ENCODE data around the gene PDZD4.
A peak's percentile ranks its signal among the peaks of the same experiment; 100 is the strongest.

Gene PDZD4

DNA sequence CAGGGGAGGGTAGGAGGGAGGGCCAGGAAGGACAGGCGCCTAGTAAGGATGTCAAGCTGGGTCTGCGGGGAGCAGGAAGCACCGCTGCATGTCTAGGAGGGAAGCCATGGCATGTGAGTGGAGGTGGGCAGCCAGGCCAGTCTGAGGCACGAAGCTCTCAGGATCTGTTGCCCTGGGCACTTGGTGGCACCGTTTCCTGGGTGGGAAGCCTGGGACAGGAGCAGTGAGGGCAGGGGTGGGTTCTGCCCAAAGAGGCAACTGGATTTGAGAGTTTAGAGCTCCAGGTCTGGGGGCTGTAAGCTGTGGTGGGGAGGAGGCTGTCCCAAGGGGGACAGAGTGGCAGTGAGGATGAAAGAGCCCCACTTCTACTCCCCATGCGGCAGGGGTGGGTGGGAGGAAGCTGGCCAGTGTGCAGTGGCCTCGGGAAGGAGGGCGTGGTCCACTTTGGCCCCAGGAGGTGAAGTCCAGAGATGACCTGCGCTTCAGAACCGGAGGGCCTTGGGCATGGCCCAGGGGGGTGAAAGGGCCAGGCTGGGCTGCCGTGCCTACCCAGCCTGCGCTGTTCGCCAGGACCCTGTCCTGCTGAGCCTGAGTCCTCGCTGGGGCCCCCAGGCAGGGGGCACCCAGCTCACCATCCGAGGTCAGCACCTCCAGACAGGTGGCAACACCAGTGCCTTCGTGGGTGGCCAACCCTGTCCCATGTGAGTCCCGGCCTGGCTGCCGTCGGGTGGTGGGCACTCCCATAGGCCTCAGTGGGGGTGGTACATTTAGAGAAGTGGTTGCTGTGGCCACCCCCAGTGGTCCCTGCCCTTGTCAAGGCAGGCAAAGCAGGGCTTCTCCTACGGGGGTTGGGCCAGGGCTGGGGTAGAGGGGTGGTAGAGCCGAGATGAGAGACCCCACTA, 57.8 kb downstream of the PDZD4 start:
- no peak for DNase-seq (ENCODE audit: low read depth)

DNA sequence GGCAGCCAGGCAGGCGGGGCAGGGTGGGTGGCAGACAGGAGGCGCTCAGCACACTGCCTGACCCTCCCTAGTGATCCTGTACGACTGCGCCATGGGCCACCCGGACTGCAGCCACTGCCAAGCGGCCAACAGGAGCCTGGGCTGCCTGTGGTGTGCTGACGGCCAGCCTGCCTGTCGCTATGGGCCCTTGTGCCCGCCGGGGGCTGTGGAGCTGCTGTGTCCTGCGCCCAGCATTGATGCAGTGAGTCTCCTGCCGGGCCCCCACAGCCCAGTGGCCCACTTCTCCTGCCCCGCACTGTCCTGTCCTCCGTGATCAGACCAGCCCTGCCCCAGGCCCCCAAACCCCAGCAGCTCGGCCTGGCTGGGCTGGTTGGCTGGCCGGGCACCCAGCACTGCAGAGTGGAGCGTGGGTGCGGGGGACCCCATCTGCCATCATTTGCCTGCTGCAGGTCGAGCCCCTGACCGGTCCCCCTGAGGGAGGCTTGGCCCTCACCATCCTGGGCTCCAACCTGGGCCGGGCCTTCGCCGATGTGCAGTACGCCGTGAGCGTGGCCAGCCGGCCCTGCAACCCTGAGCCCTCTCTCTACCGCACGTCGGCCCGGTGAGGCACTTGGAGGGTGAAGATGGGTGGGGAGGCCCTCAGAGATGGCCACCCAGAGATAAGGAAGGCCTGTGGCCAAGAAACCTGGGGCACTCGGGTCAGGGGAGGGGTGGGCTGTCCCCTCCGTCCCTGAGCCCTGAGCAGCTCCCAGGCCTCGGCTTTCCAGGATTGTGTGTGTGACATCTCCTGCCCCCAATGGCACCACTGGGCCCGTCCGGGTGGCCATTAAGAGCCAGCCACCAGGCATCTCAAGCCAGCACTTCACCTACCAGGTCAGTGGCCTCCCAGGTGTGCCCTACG, 58.7 kb downstream of the PDZD4 start:
- no peak for DNase-seq (ENCODE audit: low read depth)

DNA sequence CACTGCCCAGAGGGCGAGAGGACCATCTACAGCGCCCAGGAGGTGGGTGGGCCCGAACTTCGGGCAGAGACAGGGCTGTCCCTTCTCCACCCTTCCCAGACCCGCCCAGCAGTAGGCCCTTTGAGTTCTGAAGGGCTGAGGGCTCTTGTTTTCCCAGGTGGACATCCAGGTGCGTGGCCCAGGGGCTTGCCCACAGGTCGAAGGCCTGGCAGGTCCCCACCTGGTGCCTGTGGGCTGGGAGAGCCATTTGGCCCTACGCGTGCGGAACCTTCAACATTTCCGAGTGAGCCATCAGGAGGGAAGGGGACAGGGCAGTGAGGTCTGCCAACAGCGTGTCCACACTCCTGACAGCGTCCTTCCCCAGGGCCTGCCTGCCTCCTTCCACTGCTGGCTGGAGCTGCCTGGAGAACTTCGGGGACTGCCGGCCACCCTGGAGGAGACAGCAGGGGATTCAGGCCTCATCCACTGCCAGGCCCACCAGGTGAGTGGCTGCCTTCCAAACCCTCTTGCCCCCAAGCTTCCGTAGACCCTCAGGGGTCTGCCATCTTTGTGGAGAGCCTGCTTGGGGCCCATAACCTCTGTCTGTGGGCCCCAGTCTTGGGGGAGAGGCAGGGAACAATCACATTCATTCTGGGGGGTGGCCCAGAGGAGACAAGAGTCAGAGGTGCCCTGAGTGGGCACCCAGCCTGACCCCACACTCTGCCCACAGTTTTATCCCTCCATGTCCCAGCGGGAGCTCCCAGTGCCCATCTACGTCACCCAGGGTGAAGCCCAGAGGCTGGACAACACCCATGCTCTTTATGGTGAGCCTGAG, 59.5 kb downstream of the PDZD4 start:
- no peak for DNase-seq (ENCODE audit: low read depth)

DNA sequence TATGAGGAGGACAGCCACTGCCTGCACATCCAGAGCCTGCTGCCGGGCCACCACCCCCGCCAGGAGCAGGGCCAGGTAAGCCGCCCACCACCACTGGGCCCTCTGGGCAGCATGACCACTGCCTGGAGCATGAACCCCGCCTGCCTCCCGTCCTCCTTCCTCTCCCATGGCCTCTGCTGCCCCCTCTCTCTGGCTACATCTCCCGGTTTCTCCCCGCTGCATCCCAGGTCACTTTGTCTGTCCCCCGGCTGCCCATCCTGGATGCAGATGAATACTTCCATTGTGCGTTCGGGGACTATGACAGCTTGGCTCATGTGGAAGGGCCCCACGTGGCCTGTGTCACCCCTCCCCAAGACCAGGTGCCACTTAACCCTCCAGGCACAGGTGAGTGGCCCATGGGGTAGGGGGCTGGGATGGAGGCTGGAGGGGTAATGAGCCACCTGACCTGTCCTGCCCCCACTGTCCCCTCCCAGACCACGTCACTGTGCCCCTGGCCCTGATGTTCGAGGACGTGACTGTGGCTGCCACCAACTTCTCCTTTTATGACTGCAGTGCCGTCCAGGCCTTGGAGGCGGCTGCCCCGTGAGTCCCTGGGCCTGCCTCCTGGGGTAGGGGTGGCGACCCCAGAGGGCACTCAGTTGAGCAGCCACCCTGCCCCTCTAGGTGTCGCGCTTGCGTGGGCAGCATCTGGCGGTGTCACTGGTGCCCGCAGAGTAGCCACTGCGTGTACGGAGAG, 60.3 kb downstream of the PDZD4 start:
- no peak for DNase-seq (ENCODE audit: low read depth)

GRCh38 chrX:153769158-153769864, 61.0 kb downstream of the PDZD4 start:
- DNase-seq (ENCODE audit: low read depth): no peak

DNA sequence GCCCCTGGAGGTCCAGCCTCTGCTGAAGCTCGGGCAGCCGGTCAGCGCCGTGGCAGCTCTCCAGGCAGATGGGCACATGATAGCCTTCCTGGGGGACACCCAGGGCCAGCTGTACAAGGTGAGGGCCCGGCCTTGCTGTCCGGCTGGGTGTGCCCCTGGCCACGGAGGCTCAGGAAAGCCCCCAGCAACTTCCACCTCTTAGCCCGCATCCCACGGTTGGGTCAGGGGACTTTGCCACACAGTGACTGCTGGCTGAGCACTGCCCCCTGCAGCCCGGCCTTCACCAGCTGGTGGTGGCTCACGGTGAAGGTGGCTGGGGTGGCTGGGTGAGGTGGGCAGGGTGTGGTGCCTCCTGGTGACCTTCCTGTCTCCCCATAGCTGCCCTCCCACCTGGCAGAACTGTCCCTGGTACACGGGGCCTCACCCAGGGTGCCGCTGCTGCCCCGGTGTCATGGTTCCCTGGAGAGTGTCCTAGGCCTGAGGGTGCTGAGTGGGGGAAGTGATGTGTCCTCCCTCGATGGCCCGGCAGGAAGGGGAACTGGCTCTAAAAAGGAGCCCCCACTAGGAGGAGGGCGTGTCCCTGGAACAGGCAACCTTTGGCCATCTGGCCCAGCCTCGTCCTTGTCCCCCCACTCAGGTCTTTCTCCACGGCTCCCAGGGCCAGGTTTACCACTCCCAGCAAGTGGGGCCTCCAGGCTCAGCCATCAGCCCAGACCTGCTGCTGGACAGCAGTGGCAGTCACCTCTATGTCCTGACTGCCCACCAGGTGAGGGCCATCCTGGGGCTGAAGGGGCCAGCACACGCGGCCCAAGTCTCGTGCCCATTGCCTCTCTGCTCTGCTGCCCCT, 61.8 kb downstream of the PDZD4 start:
- DNase-seq (ENCODE audit: low read depth): no peak

DNA sequence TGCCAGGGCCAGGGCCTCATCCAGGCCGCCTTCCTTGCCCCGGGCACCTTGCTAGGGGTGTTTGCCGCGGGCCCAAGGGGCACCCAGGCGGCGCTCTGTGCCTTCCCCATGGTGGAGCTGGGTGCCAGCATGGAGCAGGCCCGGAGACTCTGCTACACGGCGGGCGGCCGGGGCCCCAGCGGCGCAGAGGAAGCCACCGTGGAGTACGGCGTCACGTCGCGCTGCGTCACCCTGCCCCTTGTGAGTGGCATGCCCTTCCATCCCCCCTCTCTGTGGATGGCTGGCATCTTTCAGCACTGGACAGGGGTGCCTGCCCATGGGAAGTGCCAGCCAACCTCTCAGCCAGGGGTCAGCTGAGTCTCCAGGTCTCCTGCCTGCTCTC, 62.7 kb downstream of the PDZD4 start:
- DNase-seq (ENCODE audit: low read depth): no peak

DNA sequence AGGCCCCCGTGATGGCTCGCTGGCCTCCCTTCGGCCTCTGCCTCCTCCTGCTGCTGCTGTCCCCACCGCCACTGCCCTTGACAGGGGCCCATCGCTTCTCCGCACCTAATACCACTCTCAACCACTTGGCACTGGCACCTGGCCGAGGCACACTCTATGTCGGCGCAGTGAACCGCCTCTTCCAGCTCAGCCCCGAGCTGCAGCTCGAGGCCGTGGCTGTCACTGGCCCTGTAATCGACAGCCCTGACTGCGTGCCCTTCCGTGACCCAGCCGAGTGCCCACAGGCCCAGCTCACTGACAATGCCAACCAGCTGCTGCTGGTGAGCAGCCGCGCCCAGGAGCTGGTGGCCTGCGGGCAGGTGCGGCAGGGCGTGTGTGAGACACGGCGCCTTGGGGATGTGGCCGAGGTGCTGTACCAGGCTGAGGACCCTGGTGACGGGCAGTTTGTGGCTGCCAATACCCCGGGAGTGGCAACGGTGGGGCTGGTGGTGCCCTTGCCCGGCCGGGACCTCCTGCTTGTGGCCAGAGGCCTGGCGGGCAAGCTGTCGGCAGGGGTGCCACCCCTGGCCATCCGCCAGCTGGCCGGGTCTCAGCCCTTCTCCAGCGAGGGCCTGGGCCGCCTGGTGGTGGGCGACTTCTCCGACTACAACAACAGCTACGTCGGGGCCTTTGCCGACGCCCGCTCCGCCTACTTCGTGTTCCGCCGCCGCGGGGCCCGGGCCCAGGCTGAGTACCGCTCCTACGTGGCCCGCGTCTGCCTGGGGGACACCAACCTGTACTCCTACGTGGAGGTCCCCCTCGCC, 63.3 kb downstream of the PDZD4 start:
- DNase-seq (ENCODE audit: low read depth): no peak

DNA sequence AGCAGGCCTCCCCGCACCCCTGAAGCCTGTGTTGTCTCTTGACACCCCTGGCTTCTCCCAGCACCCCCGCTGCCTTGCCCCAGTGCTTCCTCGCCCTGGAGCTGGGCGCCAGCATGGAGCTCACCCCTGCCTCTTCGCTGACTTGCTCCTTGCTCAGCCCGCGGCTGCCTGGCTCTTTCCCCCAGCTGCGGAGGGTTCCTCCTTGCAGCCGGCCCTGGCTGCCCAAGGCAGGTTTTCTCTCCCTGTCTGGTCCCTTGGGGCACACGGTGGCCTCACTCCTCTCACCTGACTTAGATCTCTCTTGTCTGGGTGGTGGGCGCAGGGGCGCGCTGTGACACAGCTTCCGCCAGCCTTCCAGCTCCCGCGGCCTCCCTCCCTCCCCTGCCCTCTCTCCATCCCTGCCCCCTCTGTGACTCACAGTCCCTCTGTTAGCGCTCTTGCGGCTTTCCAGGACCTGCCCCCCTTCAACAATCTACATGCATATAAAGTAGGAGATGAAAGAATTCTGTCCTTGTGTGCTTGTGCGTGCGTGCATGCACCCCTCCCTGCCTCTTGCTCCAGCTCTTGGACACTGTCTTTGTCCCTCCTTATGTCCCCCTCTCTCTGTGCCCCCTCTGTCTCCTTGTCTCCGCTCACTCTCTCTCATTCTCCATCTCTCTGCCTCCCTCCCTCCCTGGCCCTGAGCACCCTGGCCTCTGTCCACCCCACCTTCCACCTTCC, 64.1 kb downstream of the PDZD4 start:
- peak; percentile 11 for DNase-seq (ENCODE audit: low read depth)

GRCh38 chrX:153765138-153766079, 64.9 kb downstream of the PDZD4 start:
- no peak for DNase-seq (ENCODE audit: low read depth)

DNA sequence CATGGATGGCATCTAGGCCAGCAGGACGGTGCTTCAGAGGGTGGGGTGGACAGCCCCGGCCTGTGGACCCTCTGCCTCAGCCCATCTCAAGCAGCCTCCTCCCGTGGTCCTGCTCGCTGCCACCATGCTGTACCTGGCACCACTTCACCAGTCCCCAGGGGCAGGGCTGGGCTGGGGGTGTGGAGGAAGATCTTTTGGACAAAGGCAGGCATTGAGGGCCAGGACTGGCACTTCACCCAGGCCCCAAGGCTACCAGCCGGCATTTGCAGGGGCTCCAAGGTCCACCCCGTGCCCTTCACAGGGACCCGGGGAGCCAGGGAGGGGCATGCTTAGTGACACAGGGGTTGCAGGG, 65.6 kb downstream of the PDZD4 start:
- DNase-seq (ENCODE audit: low read depth): no peak

DNA sequence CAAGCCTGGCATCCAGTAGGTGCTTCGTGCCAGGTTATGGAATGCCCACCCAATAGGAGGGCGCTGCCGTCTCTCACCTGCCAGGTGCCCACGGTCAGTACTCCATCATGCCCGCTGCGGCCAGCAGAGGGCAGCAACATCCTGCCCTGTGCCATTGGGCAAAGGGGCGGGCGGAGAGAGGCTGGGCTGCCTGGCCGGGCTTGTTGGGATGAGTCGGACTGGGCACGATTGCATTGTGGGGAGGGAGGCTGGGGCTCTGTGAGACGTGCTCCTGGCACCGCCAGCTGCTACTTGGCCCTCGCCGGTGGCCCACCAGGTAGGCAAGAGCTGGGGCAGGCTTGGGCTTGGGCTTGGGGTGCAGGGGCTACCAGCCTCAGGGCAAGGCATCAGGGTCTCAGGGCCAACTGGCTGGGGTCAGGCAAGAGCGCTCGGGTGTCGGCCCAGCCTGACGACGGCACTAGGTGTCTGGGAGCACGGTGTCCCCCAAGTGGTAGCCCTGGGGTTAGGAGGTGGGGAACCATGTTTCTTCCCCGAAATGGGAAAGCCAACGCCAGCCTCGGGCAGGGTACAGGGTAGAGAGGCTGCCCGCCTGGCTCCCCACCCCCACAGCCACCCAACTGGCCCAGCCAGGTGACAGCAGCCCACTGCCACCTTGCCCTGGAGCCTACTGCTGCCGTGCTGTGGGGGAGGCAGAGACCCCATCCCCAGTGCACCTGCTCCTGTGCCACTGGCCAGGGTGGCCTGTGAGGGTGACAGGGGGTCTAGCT, 66.2 kb downstream of the PDZD4 start, which contains the start of gene PLXNB3:
PLXNB3 (plus strand) TSS at position 261 of the 767 bp plus-strand sequence. CDS start 1,287 bp downstream, outside the sequence.
- DNase-seq (ENCODE audit: low read depth): peak; percentile 14

DNA sequence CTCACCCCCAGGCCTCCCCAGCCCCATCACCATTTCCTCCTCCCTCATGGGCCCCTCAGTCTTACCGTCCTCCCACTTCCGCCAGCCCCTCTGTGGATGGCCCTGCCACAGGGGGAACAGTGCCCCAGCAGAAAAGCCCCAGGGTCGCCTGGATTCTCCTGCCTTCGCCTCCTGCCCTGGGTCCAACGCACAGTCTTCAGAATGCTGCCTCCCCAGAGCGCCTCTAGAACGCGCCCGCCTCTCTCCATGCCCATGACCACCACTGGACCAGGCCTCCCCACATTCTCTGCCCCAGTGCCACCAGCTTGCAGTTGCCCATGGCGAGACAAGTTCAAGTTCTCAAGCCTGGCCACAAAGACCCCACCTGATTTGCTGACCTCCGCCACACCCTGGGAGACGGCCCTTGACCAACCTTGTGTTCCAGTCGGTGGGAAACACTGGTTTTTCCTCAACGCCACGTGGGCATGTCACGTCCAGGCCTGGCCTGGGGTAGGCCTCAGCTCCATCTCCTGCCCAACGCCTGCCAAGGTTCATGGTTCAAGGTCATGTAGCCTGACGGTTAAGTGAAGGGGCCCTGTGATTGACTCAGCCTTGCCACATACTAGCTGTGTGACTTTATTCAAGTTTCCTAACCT, 66.9 kb downstream of the PDZD4 start:
- no peak for DNase-seq (ENCODE audit: low read depth)

GRCh38 chrX:153762626-153763173, 67.6 kb downstream of the PDZD4 start:
- no peak for DNase-seq (ENCODE audit: low read depth)

DNA sequence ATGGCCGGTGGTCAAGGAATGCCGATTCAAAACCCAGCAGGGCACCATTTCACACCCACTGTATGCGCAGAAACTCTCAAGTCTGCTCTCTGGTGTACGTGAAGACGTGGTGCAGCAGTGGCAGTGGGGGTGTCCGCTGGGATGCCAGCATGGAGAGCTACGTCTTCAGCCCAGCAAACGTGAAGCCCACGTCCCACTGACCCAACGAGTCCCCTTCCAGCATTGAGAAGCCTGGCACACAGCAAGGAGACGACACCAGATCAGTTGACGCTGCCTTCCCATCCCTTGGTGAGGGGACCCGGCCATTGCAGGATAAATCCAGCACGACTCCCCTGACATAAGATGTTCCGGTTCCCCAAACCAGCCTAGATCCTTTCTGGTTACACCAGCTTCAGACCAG, 68.5 kb downstream of the PDZD4 start:
- DNase-seq (ENCODE audit: low read depth): no peak

DNA sequence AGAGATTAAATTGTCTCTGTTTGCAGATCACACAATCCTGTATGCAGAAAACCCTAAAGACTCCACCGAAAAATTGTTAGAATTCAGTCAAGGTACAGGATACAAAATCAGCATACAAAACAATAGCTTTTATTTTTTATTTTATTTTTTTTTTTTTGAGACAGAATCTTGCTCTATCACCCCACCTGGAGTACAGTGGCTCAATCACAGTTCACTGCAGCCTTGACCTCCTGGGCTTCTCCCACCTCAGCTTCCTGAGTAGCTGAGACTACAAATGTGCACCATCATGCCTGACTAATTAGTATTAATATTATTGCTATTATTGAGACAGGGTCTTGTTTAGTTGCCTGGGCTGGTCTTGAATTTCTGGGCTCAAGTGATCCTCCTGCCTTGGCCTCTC, 75.2 kb downstream of the PDZD4 start:
- DNase-seq (ENCODE audit: low read depth): no peak

All from non-pigmented ciliary epithelial cell (primary cell).